Thoracic aorta (tissue), 2 donors: ENCODE measurements around the gene RASD2. TPM values are rescaled to one million over a fixed set of nuclear protein-coding genes. Genes with fewer than 3 reads are reported as not detected.

ENCODE experiments used
- ATAC-seq: fragments of 150-250 bp; one replicate; pipeline ENCODE4 v1.8.0; 2017; ENCODE audit warnings: low read depth; ENCODE audit not compliant: insufficient number of reproducible peaks, low FRiP score
- DNase-seq: peaks from one replicate; pipeline ENCODE4 v3.0.0-alpha.2; 2020; ENCODE audit warnings: low spot score
- H3K27ac ChIP-seq, 2 donors: fragments of 200-600 bp; sonication (generic); 1 replicate in 1 of 2; 2 replicates in 1 of 2; pipeline ENCODE4 v1.5.1; 2016; ENCODE audit warnings: mild to moderate bottlenecking in 2 of 2, moderate library complexity in 2 of 2
- H3K27me3 ChIP-seq: fragments of 200-600 bp; sonication (generic); replicated peaks from 2 replicates; pipeline ENCODE4 v1.6.0; 2016; ENCODE audit warnings: mild to moderate bottlenecking; ENCODE audit not compliant: insufficient read depth
- H3K36me3 ChIP-seq: fragments of 200-600 bp; sonication (generic); one replicate; pipeline ENCODE4 v1.5.1; 2016
- H3K4me1 ChIP-seq, 2 donors: fragments of 200-600 bp; sonication (generic); 1 replicate in 1 of 2; 2 replicates in 1 of 2; pipeline versions ENCODE4 v1.5.1 to v1.6.0; 2016; ENCODE audit warnings: low read depth in 2 of 2, mild to moderate bottlenecking in 1 of 2; ENCODE audit not compliant: control insufficient read depth in 1 of 2
- H3K4me3 ChIP-seq: fragments of 200-600 bp; sonication (generic); 2 replicates; pipeline ENCODE4 v1.5.1; 2016; ENCODE audit warnings: mild to moderate bottlenecking
- H3K9me3 ChIP-seq: fragments of 200-600 bp; sonication (generic); 2 replicates; pipeline ENCODE4 v1.5.1; 2016
- total RNA-seq, 2 donors: library from RNA; depleted of rRNA; stranded (reverse); fragments of >200 nt; gene quantifications; one replicate each; pipeline versions ENCODE4 v1.1.0 to v1.2.3, GENCODE V29; 2016
- TF ChIP-seq, protein P1 (sequence below): fragments of 200-600 bp; sonication (generic); IDR thresholded peaks from one replicate; pipeline ENCODE4 v1.5.1; 2019; ENCODE audit warnings: antibody characterized with exemption

RASD2 gene
- total RNA-seq, 2 donors from 2014 or later, result 14.0 to 18.8 TPM

DNA sequence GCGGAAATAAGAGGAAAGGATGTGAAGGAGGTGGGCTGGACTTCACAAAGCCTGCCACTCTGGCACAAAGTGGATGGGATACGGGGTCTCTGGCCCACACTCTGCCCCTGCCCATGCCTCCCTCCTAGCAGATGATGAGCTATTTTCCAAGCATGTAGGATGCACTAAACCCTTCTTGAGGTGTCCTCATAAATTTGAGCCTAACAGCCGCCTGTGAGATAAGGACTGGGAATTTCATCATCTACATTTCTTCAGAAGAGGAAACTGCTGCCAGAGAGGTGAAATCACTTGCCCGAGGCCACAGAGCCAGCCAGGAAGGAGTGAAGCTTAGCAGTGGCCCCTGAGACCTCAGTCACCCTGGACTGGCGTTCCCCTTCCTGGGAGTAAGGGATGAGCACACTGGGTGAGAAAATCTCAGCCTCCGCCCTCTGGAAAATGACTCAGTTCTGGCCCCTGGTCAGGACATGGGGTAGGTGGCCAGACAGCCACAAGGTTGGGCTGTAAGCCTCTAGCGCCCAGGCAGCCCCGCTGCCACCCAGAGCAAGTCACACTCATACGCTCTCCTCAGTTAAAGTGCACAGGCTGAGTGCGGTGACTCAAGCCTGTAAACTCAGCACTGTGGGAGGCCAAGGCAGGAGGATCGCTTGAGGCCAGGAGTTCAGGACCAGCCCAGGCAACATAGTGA lies 48.6 kb downstream of the RASD2 start:
- Histone ChIP-seq H3K27ac (no peak overlapping the region), H3K36me3 (no peaks in the 10 kb centered on the region), H3K4me1 (peaks cover 0 to 6% of the 10 kb centered on the region in 2 donors), H3K4me3 (no peak overlapping the region), H3K27me3 (no peaks in the 10 kb centered on the region), H3K9me3 (no peaks in the 10 kb centered on the region)
- no peak for DNase-seq
- no peak for ATAC-seq
- TF ChIP-seq, protein P1, sequence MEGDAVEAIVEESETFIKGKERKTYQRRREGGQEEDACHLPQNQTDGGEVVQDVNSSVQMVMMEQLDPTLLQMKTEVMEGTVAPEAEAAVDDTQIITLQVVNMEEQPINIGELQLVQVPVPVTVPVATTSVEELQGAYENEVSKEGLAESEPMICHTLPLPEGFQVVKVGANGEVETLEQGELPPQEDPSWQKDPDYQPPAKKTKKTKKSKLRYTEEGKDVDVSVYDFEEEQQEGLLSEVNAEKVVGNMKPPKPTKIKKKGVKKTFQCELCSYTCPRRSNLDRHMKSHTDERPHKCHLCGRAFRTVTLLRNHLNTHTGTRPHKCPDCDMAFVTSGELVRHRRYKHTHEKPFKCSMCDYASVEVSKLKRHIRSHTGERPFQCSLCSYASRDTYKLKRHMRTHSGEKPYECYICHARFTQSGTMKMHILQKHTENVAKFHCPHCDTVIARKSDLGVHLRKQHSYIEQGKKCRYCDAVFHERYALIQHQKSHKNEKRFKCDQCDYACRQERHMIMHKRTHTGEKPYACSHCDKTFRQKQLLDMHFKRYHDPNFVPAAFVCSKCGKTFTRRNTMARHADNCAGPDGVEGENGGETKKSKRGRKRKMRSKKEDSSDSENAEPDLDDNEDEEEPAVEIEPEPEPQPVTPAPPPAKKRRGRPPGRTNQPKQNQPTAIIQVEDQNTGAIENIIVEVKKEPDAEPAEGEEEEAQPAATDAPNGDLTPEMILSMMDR, result no peak

DNA sequence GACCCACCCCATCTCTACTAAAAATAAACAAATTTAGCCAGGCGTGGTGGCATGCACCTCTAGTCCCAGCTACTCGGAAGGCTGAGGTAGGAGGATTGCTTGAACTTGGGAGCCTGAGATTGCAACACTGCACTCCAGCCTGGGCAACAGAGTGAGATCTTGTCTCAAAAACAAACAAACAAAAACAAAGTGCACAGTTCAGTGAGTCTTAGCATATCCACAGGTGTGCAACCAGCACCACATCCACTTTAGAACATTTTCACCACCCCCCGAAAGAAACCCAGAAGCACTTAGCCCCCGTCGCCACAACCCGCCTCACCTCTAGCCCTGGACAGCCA lies 49.1 kb downstream of the RASD2 start:
- DNase-seq (no peak), ATAC-seq (no peak)
- H3K4me3 ChIP-seq, result no peak overlapping the region
- TF ChIP-seq, protein P1, result no peak
- no peak overlapping the region for H3K27ac ChIP-seq
- H3K27me3 ChIP-seq, result no peaks in the 10 kb centered on the region
- H3K4me1 ChIP-seq, result peaks cover 0 to 6% of the 10 kb centered on the region in 2 donors
- no peaks in the 10 kb centered on the region for H3K9me3 ChIP-seq
- no peaks in the 10 kb centered on the region for H3K36me3 ChIP-seq

- Histone ChIP-seq H3K27me3 (no peaks in the 10 kb centered on the region), H3K4me3 (no peak overlapping the region), H3K27ac (no peak overlapping the region), H3K36me3 (no peaks in the 10 kb centered on the region), H3K4me1 (peaks cover 0 to 6% of the 10 kb centered on the region in 2 donors), H3K9me3 (no peaks in the 10 kb centered on the region)
- DNase-seq (no peak), ATAC-seq (no peak)
- TF ChIP-seq, protein P1, result no peak
These were observed 50.1 kb downstream of the RASD2 start for GRCh38 chr22:35590634-35591295.

- Histone ChIP-seq H3K27me3 (no peaks in the 10 kb centered on the region), H3K4me3 (no peak overlapping the region), H3K27ac (no peak overlapping the region), H3K36me3 (no peaks in the 10 kb centered on the region), H3K4me1 (peaks cover 0 to 6% of the 10 kb centered on the region in 2 donors), H3K9me3 (no peaks in the 10 kb centered on the region)
- ATAC-seq, result no peak
- DNase-seq, result no peak
- TF ChIP-seq, protein P1, result no peak
These were observed 51.2 kb downstream of the RASD2 start for GRCh38 chr22:35591714-35592417.

DNA sequence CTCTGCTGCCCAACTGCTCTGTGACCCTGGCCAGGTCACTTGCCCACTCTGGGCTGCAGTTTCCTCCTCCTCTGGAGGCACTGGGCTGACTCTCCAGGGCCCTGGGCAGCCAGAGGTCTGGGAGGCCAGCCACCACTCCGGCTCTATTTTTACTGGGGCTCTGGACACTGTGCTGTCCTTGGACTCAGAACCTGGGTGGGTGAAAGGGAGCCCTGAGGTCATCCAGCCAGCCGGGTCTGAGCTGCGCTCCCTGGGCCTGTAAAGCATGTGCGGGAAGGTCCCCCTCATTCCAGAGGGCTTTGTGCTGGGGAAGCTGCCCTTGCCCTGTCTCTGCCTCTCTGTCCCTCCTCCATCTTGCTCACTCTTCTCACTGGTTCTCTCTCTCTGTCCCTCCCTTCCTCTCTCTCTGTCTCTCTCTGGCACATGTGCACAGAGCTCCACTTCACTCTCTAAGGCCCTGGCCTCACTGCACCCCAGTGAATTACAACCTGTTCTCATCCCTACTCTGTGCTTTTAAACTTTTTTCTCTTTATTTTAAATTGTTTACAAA lies 51.9 kb downstream of the RASD2 start:
- no peak overlapping the region for H3K27ac ChIP-seq
- no peak for ATAC-seq
- DNase-seq, result no peak

More for the DNA sequence above, 51.9 kb downstream of the RASD2 start:
- Histone ChIP-seq H3K36me3 (no peaks in the 10 kb centered on the region), H3K4me1 (peaks cover 0 to 2% of the 10 kb centered on the region in 2 donors), H3K27me3 (no peaks in the 10 kb centered on the region), H3K9me3 (no peaks in the 10 kb centered on the region), H3K4me3 (no peak overlapping the region)
- TF ChIP-seq, protein P1, result no peak
